Tibial nerve (tissue), 4 donors: Measurements from ENCODE around the gene FAM234B.

ENCODE experiments used
- CTCF ChIP-seq, 5 experiments: fragments of 200-600 bp in 3 of 5; fragments of 450-650 bp in 2 of 5; sonication (generic) in 3 of 5; IDR thresholded peaks; one replicate each; pipeline ENCODE4 v1.5.1; 2016 to 2019; ENCODE audit warnings: antibody characterized with exemption in 5 of 5, mild to moderate bottlenecking in 3 of 5, moderate library complexity in 2 of 5
- EP300 ChIP-seq, 2 donors: sonication (generic); formaldehyde crosslinking; IDR thresholded peaks; one replicate each; pipeline ENCODE4 v1.6.1; 2017; ENCODE audit warnings: antibody characterized with exemption in 2 of 2, mild to moderate bottlenecking in 1 of 2

GRCh38 chr12:13022851-13023271 lies 21.3 kb upstream of the FAM234B start:
- TF ChIP-seq CTCF (IDR thresholded peaks at IDR 0.05) (no peak), EP300 (IDR thresholded peaks at IDR 0.05) (no peak)
